Psoas muscle (tissue), 8 donors: Measurements from ENCODE around the gene HIGD1C. TPM values are rescaled to one million over a fixed set of nuclear protein-coding genes. Genes with fewer than 3 reads are reported as not detected.

ENCODE experiments used
- ATAC-seq, 4 donors: fragments of 200-7000 bp; cut with Tn5 transposase; one replicate each; pipeline ENCODE4 v1.9.1; 2020; ENCODE audit warnings: moderate library complexity in 3 of 4, mild to moderate bottlenecking in 2 of 4
- DNase-seq, 2 donors: peaks; one replicate each; pipeline ENCODE4 v3.0.0-alpha.2; 2020
- H3K27ac ChIP-seq: fragments of 200-600 bp; one replicate; pipeline ENCODE4 v1.8.0; 2022
- H3K27me3 ChIP-seq, 3 donors: fragments of 200-600 bp in 1 of 3; one replicate each; pipeline versions ENCODE4 v1.6.1 to v1.8.0; 2013 to 2022; ENCODE audit warnings: low read length in 2 of 3, mild to moderate bottlenecking in 2 of 3, moderate library complexity in 1 of 3; ENCODE audit not compliant: insufficient read depth in 3 of 3
- H3K36me3 ChIP-seq, 2 donors: fragments of 200-600 bp in 1 of 2; one replicate each; pipeline versions ENCODE4 v1.6.1 to v1.8.0; 2013 to 2022; ENCODE audit warnings: low read depth in 1 of 2, mild to moderate bottlenecking in 1 of 2, moderate library complexity in 1 of 2; ENCODE audit not compliant: insufficient read depth in 1 of 2
- H3K4me1 ChIP-seq: fragments of 200-600 bp; one replicate; pipeline ENCODE4 v1.8.0; 2022
- H3K4me3 ChIP-seq: fragments of 200-600 bp; one replicate; pipeline ENCODE4 v1.8.0; 2022; ENCODE audit warnings: mild to moderate bottlenecking
- H3K9me3 ChIP-seq: fragments of 200-600 bp; one replicate; pipeline ENCODE4 v1.8.0; 2022
- CTCF ChIP-seq: fragments of 200-600 bp; IDR thresholded peaks from one replicate; pipeline ENCODE4 v1.8.0; 2022; ENCODE audit warnings: antibody characterized with exemption
- WGBS, 3 donors: extraction: QIAGEN DNeasy Blood & Tissue Kit; methylation state at CpG; one replicate each; pipeline versions ENCODE4 v1.1.6 to v1.1.7; 2013; 5-methylcytosine and 5-hydroxymethylcytosine counted together
- intact Hi-C, 2 donors: fragments of 100-400 bp; cut with DNase I; formaldehyde crosslinking; loops; one replicate each; pipeline versions ENCODE4 v1.11.0 to v1.14.2; 2022
- polyA plus RNA-seq, 3 donors: library from polyadenylated mRNA; stranded (reverse); fragments of 200-250 nt; gene quantifications; one replicate each; pipeline ENCODE4 v1.2.3, GENCODE V29; 2013
- total RNA-seq, 4 donors: library from RNA; stranded (reverse); fragmentation: NEBNext Ultra II Directional in 2 of 4; extraction: Animal tissue kit (Norgen Biotek cat#: 25700) in 2 of 4; gene quantifications; one replicate each; pipeline versions ENCODE4 v1.2.1 to v1.2.4, GENCODE V29; 2021 to 2023
- donor health status: healthy with polysubstance abuse.
- donor health status: DM: no; HTN: no; CAD: no; lungs with moderate emphysema.
- donor health status: Bipolar disorder and iron deficiency.
- donor health status: healthy.
- donor health status: DM: yes; HTN: yes; CAD: no.
- donor health status: DM: no; HTN: no; CAD: no.
- donor health status: DM: no; HTN: no; CAD: no.
- donor health status: DM: yes; HTN: yes; CAD: no.

The HIGD1C gene
- total and polyA plus RNA-seq, 7 donors: not detected

- H3K9me3 ChIP-seq: no peaks in the 10 kb centered on the region
- ATAC-seq (peak in 3 of 4 donors; percentile 50 to 72 (median 72)), DNase-seq (no peak)
- no peak for TF ChIP-seq CTCF
- H3K27ac ChIP-seq: peak overlapping the region; percentile 82
- peaks cover 0 to 37% of the 10 kb centered on the region in 2 donors for H3K36me3 ChIP-seq
- peaks cover 25% of the 10 kb centered on the region for H3K4me1 ChIP-seq
- 39 to 61% (median 46%) methylated on average over 2 of the region's 2 CpGs for WGBS, 3 donors
- intact Hi-C loops: loop anchor here (2.0 to 10.0 kb wide), 5 partner anchors 57 to 220 kb away; partner anchors contain the start of gene ATF1 (in 1 of the 2)
- no peaks in the 10 kb centered on the region for H3K27me3 ChIP-seq
- H3K4me3 ChIP-seq: no peak overlapping the region
Measured at GRCh38 chr12:50984586-50985298, 32.4 kb downstream of the HIGD1C start.

- TF ChIP-seq CTCF: no peak
- Histone ChIP-seq H3K27me3 (no peaks in the 10 kb centered on the region), H3K4me1 (peaks cover 25% of the 10 kb centered on the region), H3K9me3 (no peaks in the 10 kb centered on the region), H3K27ac (peak overlapping the region; percentile 82), H3K36me3 (peaks cover 0 to 38% of the 10 kb centered on the region in 2 donors), H3K4me3 (no peak overlapping the region)
- intact Hi-C loops: loop anchor here (2.0 to 10.0 kb wide), 4 partner anchors 63 to 221 kb away; partner anchors contain the start of gene ATF1 (in 1 of the 2)
- ATAC-seq: peak; percentile 82 to 86 (median 85)
- DNase-seq: no peak
Measured at GRCh38 chr12:50985322-50985721, 33.0 kb downstream of the HIGD1C start.

- Histone ChIP-seq H3K27me3 (no peaks in the 10 kb centered on the region), H3K4me3 (no peak overlapping the region), H3K9me3 (no peaks in the 10 kb centered on the region), H3K27ac (peak overlapping the region; percentile 82), H3K4me1 (peaks cover 25% of the 10 kb centered on the region), H3K36me3 (peaks cover 5 to 51% of the 10 kb centered on the region in 2 donors)
- WGBS, 3 donors: 44 to 53% (median 48%) methylated on average over 8 of the region's 8 CpGs
- TF ChIP-seq CTCF: peak; percentile 65
- intact Hi-C loops: loop anchor here (1.0 to 10.0 kb wide), 4 partner anchors 160 to 222 kb away; partner anchors contain the start of gene ATF1 (in 1 of the 2)
- DNase-seq (no peak), ATAC-seq (peak; percentile 42 to 73 (median 65))
Measured at GRCh38 chr12:50986966-50987737, 34.8 kb downstream of the HIGD1C start.

GRCh38 chr12:50988051-50988450 is 35.7 kb downstream of the HIGD1C start:
- DNase-seq: no peak
- H3K27ac ChIP-seq: no peak overlapping the region
- no peaks in the 10 kb centered on the region for H3K9me3 ChIP-seq
- WGBS, 3 donors: 58 to 84% (median 74%) methylated on average over 5 of the region's 5 CpGs
- H3K27me3 ChIP-seq: no peaks in the 10 kb centered on the region
- ATAC-seq: peak in 1 of 4 donors; percentile 26
- TF ChIP-seq CTCF: no peak
- peaks cover 6 to 60% of the 10 kb centered on the region in 2 donors for H3K36me3 ChIP-seq
- H3K4me3 ChIP-seq: no peak overlapping the region
- H3K4me1 ChIP-seq: peaks cover 25% of the 10 kb centered on the region
- intact Hi-C loops: loop anchor here (5.0 to 10.0 kb wide), 3 partner anchors 161 to 223 kb away; partner anchors contain the start of gene ATF1 (in 1 of the 2)
